OCI-LY1 (cell line): ENCODE measurements around the gene ADCYAP1R1.

Experiments used
- CTCF ChIP-seq: fragments of 200-600 bp; sonication (generic), shearing (Covaris generic); IDR thresholded peaks from 2 replicates; pipeline ENCODE4 v1.5.1; 2017; ENCODE audit warnings: mild to moderate bottlenecking, antibody characterized with exemption, low read length, moderate library complexity, mixed read lengths
- EZH2 ChIP-seq: fragments of 200-600 bp; sonication (generic), shearing (Covaris generic); IDR thresholded peaks from 2 replicates; pipeline ENCODE4 v1.8.0; 2017; ENCODE audit warnings: borderline replicate concordance, mixed run types, mild to moderate bottlenecking, antibody characterized with exemption, low read length, moderate library complexity, mixed read lengths

DNA sequence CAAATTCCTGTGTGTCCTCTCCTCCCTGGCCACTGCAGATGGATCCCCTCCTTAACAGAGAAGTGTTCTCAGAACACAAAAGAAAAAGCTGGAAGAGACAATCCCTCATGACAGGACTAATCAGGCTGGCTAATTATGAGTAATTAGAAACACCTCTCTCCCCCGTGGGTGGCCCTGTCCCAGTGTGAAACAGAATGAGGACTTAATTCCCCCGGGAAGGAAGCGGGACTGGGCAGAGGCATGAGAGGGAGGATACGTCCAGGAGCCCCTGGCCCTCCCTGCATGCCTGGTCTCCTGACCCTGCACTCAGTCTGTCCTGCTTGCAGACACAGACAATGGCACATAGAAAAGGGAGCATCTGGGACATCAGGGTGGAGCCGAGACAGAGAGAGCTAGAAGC is 7.6 kb upstream of the ADCYAP1R1 start:
- TF ChIP-seq CTCF, result no peak
- TF ChIP-seq EZH2, result no peak
